HTERT RPE-1 (cell line): ENCODE measurements around the gene STAP2.
"Not testable (repeated sequence)": the region's sequence is repeated elsewhere in the genome, so short reads cannot be mapped to it uniquely, and the experiment has no call there.

Source experiments
- in situ Hi-C: fragments of 300-500 bp; cut with MboI; formaldehyde crosslinking; loops from 4 replicates; pipeline ENCODE4 v1.14.3; 2020; ENCODE audit warnings: low sequenced_read_pairs

Gene STAP2

GRCh38 chr19:4358709-4359626, 20.3 kb upstream of the STAP2 start:
- in situ Hi-C loops: no loop called here

DNA sequence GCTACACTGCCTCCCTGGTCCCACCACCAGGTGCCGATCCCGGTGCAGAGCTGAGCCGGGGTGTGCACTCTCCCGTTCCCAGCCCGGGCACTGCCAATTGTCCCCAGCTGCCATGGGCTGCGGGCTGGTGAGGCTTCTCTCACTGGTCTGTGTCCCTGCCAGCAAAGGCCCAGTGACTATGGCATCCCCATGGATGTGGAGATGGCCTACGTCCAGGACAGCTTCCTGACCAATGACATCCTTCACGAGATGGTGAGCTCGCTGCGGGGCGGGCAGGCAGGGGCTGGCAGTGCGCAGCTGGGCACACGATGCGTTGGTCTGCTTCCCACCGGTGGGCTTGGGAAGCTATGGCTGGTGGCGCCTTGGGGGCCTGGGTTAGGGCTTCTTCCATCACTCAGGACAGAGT, 19.3 kb upstream of the STAP2 start:
- in situ Hi-C loops: no loop called here

DNA sequence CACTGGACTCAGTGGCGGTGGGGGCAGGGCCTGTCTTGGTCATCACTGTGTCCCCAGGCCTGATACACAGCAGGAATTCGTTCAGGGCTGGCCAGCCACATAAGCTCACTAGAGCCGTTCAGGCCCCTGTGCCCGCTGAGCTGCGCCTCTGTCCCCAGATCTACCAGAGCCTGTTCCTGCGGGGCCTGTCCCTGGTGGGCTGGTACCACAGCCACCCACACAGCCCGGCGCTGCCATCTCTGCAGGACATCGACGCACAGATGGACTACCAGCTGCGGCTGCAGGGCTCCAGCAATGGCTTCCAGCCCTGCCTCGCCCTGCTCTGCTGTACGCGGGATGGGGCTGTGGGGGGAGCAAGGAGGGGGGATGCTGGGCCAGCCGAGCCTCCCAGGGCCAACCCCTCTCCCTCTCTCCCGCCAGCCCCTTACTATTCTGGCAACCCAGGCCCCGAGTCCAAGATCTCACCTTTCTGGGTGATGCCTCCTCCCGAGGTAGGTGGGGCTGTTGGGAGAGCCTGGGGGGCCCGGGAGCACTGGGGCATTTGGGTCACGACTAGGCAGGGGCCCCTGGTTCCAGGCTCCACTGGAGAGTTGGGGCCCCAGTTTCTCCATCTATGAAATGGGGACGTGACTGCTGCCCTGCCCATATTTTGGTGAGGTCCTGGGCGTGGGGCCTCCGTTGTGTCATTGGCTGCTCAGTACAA, 18.6 kb upstream of the STAP2 start:
- in situ Hi-C loops: no loop called here

GRCh38 chr19:4354897-4355296, 16.3 kb upstream of the STAP2 start:
- in situ Hi-C loops: no loop called here

- in situ Hi-C loops: no loop called here
Measured at GRCh38 chr19:4354282-4354681, 15.7 kb upstream of the STAP2 start.

GRCh38 chr19:4352701-4353121, 14.1 kb upstream of the STAP2 start:
- in situ Hi-C loops: no loop called here

DNA sequence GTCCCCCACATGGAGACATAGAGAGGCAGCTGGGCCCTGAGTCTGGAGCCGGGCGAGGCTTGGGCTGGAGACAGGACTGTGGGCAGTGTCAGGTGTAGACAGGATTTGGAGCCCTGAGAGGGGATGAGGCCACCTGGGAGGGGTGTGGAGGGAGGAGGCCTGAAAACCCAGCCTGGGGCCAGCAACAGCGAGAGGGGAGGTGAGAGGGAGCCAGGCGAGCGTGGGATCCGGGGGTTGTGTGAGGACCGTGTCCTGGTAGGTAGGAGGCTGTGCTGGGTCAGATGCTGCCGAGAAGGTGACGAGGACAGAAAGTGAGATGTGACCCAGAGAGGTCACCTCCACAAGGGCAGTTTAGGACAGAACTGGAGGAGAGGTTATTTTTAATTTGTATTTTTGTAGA, 12.1 kb upstream of the STAP2 start:
- in situ Hi-C loops: no loop called here

GRCh38 chr19:4350111-4350510, 11.5 kb upstream of the STAP2 start:
- in situ Hi-C loops: no loop called here

- in situ Hi-C loops: not testable (repeated sequence)
Measured at GRCh38 chr19:4349225-4349624, 10.6 kb upstream of the STAP2 start.

GRCh38 chr19:4347521-4347920, 8.9 kb upstream of the STAP2 start:
- in situ Hi-C loops: no loop called here

DNA sequence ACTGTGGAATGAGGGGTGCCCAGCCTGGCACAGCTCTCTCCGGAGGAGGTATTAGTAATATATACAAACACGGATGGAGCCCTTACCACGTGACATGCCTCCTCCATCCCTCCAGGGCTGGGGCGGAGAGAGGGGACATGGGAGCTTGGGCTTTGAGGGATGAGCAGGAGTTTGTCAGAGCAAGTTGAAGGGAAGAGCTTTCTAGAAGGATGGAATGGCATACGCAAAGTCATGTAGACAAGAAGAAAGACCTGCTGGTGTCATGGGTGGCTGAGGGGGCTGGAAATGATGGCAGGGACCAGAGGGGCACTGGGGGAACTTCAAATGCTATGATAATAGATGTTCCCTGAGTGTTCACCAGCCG, 7.4 kb upstream of the STAP2 start:
- in situ Hi-C loops: no loop called here

DNA sequence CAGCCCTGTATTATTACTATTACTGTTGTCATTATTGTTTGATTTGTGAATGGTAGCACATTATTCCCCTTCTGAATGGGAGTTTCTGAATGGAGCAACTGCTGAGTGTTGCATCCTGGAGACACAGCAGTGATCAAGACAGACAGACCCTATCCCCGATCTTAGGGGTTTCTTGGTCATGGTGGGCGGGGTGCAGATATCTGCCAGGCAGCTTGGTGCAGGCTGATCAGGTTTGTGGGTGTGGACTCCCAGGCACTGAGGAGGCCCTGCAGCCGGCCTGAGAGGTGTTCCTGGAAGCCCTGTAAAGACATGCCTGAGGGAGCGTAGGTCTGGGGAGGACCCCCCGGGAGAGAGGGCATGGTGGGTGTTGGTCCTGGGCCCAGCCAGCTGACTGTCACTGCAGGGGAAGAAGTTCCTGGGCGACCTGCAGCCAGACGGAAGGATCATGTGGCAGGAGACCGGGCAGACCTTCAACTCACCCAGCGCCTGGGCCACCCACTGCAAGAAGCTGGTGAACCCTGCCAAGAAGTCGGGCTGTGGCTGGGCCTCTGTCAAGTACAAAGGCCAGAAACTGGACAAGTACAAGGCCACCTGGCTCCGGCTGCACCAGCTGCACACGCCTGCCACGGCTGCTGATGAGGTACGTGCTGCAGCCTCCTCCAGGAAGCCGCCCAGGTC, 6.9 kb upstream of the STAP2 start:
- in situ Hi-C loops: no loop called here

GRCh38 chr19:4343370-4344307, 5.0 kb upstream of the STAP2 start, which contains the start of gene MPND:
Gene MPND (plus strand): TSS chr19:4343562. CDS start chr19:4343594, 32 bp downstream.
- in situ Hi-C loops: no loop called here

DNA sequence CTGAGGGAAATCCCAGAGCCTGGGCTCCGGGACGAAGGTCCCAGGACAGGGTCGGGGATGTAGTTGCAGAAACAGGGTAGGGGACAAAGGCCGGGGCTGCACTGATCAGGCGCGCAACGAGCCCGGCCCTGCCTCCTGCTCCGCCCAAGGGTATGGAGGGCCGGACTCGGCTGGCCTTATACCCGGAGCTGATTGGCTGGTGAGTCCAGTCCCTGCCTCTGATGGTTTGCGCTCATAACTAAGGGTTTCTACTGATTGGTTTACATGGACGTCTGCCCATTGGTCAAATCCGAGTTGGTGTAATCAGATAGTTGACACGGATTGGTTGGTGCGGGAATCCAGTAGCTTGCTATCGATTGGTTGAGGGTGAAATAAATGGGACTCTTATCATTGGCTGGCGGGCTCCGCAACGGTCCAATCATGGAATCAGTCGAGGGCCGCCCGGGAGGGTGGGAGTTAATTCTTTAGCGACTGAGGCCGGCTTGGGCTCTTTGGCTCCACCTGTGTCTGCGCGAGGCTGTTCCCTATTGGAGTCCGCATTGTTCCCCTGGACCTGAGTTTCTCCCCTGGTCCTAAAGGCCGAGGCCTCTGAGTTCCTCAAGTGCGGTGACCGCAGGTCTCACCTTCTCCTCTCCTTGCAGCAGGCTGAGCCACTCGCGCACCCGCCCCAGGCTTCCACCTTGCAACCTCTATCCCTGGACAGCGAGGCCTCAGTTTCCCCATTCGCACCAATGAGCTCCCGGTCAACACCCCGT, 4.2 kb upstream of the STAP2 start:
- in situ Hi-C loops: no loop called here

GRCh38 chr19:4342314-4342614, 3.6 kb upstream of the STAP2 start:
- in situ Hi-C loops: no loop called here

DNA sequence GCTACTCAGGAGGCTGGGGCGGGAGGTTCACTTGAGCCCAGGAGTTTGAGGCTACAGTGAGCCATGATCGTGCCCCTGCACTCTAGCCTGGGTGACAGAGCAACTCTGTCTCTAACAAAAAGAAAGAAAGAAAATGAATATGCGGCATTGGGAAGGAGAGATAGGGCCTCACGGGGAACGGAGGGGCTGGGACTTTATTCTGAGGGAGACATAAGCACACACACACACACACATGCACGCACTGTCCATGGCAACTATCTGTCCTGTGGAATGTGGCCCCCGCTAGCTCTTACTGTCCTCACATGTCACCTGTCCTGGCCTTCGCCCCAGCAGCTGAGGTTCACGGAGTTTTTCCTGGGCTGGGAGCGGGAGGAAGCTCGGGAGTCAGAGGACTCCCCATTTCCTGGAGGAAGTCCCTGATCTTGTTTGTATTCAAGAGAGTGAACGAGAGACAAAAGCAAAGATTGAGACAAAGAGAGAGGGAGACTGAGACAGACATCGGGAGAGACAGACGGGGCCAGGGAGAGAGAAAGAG, 654 bp downstream of the STAP2 start:
- in situ Hi-C loops: no loop called here

- in situ Hi-C loops: no loop called here
Measured at GRCh38 chr19:4334929-4335570, 3.6 kb downstream of the STAP2 start.

GRCh38 chr19:4329858-4330257, 8.8 kb downstream of the STAP2 start:
- in situ Hi-C loops: no loop called here

- in situ Hi-C loops: not testable (repeated sequence)
Measured at GRCh38 chr19:4328991-4329681, 9.5 kb downstream of the STAP2 start.
